HG03095 (cell line): ENCODE measurements around the gene GCKR.
A peak's percentile ranks its signal among the peaks of the same experiment; 100 is the strongest.

Experiments
- ATAC-seq: cut with Tn5 transposase; IDR thresholded peaks from one replicate; pipeline ENCODE4 v1.9.1; 2021; ENCODE audit warnings: moderate library complexity; ENCODE audit not compliant: unreplicated experiment

Gene GCKR, protein sequence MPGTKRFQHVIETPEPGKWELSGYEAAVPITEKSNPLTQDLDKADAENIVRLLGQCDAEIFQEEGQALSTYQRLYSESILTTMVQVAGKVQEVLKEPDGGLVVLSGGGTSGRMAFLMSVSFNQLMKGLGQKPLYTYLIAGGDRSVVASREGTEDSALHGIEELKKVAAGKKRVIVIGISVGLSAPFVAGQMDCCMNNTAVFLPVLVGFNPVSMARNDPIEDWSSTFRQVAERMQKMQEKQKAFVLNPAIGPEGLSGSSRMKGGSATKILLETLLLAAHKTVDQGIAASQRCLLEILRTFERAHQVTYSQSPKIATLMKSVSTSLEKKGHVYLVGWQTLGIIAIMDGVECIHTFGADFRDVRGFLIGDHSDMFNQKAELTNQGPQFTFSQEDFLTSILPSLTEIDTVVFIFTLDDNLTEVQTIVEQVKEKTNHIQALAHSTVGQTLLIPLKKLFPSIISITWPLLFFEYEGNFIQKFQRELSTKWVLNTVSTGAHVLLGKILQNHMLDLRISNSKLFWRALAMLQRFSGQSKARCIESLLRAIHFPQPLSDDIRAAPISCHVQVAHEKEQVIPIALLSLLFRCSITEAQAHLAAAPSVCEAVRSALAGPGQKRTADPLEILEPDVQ

DNA sequence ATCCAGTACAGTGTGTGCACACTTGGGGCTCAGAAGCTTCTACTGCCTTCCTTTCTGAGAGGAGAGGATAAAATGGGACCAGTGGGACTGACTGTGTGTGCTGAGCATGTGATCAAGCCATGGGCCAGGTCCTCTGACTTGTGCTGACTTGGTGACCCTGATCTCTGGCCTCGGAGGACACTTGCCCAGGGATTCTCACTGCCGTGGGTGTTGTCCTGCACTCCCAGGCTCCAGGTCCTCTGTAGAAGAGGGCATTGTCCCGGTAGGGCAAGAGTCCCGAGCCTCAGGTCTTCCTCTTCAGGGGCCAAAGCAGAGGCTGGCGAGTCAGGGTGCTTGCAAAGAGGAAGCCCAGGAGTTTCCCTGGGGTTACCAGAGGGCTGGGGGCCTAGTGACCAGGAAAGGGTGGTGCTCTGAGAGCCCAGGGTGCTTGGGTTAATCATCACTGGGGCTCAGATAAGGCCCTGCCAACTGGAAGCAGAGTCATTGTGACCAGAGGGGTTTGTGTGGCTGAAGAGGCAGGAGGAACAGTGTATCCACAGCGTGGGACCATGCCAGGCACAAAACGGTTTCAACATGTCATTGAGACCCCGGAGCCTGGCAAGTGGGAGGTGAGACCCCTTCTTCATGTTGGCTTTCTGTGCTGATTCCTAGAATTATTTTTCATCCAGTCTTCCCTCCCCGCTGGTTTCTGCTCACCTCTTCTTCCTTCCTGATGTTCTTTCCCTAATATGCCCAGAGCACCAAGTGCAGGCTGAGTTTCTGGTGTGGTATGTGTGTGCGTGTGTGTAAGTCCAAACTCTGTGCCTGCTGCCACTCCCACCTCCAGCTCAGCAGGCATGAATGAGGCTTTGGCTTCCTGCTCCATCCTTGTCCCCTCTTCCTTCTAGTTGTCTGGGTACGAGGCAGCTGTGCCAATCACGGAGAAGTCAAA is at the start of gene GCKR:
GCKR (plus strand) TSS at position 483 of the 931 bp plus-strand sequence; CDS start at position 549, 66 bp downstream.
- no peak for ATAC-seq

DNA sequence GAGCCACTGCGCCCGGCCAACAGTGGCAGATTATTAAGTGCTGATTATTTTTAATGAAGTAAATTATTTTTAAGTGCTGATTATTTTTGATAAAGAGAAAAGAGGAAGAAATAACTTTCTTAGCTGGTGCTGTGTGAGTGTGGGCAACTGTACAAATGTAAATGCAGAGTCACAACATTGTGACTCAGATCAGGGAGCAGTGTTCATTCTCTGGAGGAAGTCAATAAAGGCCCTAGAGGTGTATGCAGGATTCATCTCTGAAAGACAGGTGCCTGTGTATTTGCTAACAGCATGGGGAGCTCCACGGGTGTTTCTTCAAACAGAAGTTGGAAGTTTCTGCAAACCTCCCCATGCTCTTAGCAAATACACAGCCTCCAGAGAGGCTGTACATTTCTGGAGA is 48.3 kb upstream of the GCKR start:
- ATAC-seq, result no peak

DNA sequence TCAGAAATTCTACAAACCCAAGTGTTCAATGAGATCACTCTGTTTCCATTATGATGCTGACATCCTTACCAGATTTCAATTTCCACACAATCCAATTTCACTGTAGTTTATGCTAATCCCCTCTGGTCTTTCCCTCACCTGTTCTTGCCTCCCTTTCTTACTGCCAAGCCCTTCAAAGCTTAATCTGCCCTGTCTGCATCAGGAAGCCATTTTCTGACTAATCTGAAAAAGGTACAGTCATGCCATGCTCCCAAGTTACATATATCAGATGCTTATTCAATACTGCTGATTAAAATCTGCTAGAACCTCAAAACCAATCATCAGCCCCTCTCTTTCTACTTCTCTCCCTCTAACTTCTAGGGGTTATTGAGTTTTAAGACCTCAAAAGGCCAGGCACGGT is 45.5 kb upstream of the GCKR start:
- ATAC-seq, result no peak

DNA sequence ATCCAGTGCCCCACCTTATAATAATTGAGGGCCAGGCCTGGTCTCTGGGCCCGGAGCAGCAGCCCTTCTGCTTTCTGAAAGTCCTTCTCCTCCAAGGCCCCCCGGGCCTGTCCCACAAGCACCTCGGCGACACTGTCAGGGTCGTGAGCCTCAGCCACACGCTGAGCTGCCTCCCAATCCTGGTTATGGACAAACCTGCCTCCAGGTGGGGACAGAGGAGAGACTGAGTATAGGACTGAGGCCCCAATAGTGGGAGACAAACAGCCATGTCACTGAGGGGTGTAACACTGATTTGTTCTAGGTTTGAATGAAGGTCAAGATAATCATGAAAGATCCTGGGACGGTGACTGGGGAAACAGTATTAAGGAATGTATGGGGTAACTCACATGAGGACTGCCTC is 42.7 kb upstream of the GCKR start:
- ATAC-seq, result no peak

DNA sequence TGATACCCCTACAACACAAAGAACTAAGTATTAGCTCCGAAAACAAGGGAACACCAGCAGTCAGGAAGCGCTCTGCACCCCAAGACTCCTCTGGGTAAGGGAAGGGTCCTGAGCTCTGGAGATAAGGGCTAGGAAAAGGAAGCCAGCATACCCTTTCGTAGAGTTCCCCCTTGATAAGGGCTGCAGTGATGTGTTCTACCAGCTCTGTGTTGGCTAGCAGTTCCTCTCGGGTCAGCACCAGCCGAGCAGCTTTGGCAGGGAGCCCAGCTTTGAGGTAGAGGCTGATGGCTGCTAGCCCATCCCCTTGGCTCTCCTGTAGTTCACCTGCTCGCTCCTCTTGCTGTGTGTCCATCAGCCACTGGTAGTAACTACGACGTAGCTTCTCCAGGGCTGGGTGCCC is 35.5 kb upstream of the GCKR start:
- no peak for ATAC-seq

DNA sequence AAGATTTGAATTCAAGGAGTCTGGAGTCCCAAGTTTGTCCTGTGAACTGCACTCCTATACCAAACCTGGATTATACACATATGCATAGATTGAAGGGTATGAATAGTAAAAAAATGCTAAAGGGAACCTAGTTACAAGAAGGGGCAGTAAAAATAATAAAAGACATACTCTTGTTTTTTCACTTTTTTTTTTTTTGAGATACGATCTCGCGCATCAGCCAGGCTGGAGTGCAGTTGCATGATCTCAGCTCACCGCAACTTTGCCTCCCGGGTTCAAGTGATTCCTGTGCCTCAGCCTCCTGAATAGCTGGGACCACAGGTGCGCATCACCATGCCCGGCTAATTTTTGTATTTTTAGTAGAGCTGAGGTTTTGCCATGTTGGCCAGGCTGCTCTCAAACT is 32.2 kb upstream of the GCKR start:
- no peak for ATAC-seq

DNA sequence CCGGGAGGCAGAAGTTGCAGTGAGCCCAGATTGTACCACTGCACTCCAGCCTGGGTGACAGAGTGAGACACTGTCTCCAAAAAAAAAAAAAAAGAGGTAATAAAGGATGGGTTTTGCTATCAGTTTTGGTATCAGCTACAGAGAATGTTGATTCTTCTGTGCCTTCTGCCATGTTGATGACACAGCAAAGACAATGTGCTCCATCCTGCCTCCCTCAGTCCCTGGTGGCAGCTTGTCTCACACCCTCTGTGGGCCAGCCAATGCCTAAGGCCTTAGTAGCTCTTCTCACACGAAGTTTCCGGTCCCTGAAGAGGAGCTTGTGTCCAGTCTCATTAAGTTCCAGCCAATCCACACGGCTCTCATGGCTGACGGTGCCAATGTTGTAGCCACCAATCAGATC is 24.7 kb upstream of the GCKR start:
- no peak for ATAC-seq

DNA sequence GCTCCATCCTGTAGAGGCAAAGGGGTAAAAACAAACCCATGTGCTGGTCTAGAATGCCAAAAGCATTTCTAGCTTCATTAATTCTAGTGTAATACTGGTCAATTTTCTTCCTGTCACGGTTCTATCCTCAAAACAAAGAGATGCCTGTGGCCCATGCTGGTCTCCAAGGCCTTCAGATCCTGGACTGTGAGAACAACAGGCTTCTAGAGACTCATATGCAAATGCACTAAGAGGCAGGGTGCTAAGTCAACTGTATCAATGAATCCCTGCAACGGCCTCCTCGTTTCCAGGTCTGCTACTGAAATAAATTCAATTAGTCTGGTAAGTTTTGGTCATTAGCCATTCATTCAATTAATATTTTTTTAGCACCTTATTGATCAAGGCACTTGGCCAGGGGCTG is 11.1 kb upstream of the GCKR start:
- no peak for ATAC-seq

DNA sequence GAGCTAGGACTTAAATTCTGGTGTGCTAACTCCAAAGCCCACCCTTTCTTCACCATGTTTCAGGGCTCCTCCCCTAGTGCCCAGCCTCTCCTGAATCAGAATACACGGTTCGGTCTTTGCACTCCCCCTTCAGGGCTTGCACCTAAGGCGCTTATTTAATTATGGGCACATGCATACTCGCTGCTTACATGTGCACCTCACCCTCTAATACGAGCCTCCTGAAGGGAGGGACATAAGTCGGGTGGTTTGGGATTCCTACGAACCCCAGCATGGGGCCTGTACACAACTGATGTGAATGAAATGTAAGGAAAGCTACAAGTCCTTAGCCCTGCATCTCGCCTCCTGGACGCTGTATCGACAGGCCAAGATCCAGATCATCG is 7.5 kb upstream of the GCKR start:
- ATAC-seq, result no peak

DNA sequence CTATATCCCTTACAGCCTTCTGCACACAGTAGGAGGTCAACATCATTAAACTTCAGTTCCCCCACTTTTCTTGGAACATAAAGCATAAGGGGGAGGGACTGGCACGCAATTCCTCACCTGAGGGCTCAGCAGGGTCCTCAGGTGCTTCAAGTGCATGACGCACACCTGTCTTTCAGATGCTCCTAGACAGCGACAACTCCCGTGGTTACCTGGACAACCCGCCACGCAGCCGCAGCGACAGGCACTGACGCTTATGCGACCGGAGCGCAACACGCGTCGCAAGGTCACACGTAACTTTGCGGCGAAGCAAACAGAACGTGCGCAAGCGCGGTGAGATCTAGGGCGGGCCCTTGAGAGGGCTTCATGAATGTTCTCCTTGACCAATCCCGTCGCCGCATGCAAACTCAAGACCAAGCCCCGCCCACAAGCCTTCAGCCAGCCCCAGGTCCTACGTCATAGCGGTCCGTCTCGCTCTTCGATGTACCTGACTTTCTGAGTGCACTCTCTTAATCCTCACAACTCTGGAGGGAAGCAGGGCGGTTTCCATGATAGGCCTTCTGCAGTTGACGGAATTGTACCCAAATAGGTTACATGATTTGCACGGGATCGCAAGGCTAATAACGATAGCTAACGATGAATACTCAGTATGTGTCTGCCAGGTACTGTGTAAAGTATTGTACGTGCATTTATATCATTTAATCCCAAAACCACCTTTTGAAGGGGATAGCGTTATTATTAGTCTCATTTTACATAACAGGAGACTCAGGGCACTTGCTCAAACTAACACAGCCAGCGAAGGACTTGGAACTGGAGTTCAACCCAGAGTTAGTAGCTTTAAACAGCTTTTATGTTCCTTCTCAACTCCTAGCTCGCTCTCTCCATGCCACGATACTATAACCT is 6.9 kb upstream of the GCKR start, which contains the start of gene IFT172:
IFT172 (minus strand) TSS at position 246 of the 900 bp plus-strand sequence; CDS start at position 156, 90 bp downstream.
- peak; percentile 95 for ATAC-seq

DNA sequence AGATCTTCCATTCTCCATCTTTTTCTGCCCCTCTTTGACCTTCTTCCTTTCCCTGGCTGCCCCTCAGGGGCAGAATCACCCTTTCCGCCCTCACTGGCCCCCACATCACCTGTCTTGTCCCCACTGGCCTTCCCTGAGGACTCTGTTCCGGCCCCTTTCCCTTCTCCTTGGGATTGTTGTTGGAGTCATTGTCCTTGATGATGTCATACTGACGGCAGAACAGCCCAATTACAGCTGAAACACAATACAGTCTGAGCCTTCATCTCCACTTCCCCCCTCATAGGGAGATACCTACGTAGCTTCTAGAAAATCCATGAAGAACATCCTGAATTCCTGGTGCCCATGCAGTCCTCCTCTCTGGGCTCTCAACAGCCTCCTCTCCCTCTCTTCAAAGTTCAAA is 4.1 kb upstream of the GCKR start:
- no peak for ATAC-seq

DNA sequence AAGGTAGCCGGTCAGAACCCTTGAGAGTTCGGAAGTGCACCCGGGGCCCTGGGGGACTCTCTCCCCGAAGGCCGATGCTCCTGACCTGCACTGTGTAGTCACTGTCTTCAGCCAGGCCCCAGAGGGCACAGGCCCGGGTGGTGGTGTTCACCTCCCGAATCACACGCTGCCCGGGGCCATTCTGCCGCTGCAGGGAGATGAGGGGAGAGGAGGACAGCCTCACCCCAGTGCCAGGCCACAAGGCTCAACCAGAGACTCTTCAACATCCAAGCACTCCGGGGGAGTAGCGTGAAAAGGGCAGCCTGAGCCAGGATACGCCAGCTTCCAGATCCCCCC is 2.7 kb upstream of the GCKR start:
- no peak for ATAC-seq

- ATAC-seq, result no peak
These were observed 2.2 kb upstream of the GCKR start for GRCh38 chr2:27494284-27494943.

DNA sequence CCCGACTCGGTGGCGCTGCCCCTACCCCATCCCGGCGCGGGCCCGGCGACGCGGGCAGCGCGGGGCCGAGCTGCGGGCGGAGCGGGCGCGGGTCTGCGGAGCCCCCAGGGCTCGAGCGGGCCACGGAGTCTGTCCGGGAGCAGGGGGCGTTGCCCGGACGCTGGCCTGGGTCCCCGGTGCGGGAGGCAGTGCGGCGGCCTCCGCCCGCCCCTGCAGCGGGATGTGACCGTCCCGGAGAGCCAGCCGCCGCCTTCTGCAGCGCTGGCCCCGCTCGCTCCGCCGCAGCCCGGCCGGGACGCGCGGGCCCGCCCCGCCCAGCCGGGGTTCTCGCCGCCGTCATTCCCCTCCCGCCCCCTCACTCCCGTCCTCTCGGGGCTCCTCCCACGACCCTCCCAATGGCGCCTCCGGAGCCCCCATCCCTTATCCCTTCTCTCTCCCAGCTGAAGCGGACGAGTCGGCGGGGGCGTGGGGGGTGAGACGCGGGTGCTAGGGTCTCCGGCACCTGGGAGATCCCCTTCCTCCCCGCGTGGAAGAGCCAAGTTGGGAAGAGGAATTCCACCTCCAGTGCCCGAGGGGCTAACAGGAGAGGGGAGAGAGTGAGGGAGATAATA is 1.6 kb upstream of the GCKR start, which contains the start of gene FNDC4:
FNDC4 (minus strand) TSS at position 257 of the 611 bp plus-strand sequence. CDS start 521 bp downstream, outside the sequence.
- ATAC-seq, result no peak

- no peak for ATAC-seq
These were observed 741 bp upstream of the GCKR start for GRCh38 chr2:27495840-27496356.

GRCh38 chr2:27497288-27497627 is 619 bp downstream of the GCKR start:
- ATAC-seq, result no peak

GRCh38 chr2:27498975-27499374 is 2.3 kb downstream of the GCKR start:
- no peak for ATAC-seq

DNA sequence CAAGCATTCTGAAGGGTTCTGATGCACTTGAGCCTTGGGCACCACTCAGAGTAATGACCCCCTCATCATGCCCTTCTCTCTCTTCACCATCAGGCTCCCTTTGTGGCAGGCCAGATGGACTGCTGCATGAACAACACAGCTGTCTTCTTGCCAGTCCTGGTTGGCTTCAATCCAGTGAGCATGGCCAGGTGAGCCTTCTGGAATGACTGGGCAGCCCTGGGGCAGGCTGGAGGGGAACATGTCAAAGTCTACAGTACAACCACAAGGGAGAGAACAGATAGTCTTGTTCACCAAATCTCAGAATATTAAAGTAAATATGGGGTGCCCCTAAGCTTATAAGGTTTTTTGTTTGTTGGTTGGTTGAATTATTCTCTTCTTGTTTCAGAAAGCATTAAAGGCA is 4.4 kb downstream of the GCKR start:
- ATAC-seq, result no peak

DNA sequence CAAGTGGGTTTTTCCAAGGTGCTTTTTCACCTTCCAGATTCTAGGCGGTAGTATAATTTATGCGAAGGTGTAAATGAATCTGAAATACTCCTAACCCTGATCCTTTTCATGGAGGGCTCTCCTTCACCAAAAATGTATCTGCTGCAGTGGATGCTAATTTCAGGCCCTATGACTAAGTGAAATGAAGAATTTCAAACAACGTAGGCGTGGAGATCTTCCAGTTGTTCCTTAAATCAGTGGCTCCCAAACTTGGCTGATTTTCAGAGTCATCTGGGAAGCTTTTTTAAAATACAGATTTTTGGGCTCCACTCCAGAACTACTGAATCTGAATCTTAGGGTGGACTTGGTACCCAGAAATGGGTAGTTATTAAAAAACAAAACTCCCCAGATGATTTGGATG is 5.5 kb downstream of the GCKR start:
- no peak for ATAC-seq
